CD4-positive, alpha-beta T cell (primary cell): ENCODE data around the gene NDUFAF2. TPM values are rescaled to one million over a fixed set of nuclear protein-coding genes. Genes with fewer than 3 reads are reported as not detected.

Source experiments
- ATAC-seq: fragments of 200-7000 bp; cut with Tn5 transposase; one replicate; pipeline ENCODE4 v1.10.0; 2022; ENCODE audit warnings: mild to moderate bottlenecking; ENCODE audit not compliant: poor library complexity
- CTCF ChIA-PET: fragments of 350-600 bp; sonication (Branson Sonifier 250); formaldehyde crosslinking; loops from one replicate; lab custom pipeline; 2021; ENCODE audit warnings: antibody characterized with exemption, inconsistent platforms; lab: Charles Lee
- POLR2A ChIA-PET: fragments of 350-600 bp; sonication (Branson Sonifier 250); formaldehyde crosslinking; loops from one replicate; lab custom pipeline; 2021; ENCODE audit warnings: antibody characterized with exemption, inconsistent platforms; lab: Charles Lee
- DNase-seq, 14 experiments: peaks; one replicate each; pipeline ENCODE4 v3.0.0-alpha.2; 2013 to 2020; ENCODE audit warnings: mixed read lengths in 2 of 14
- H3K27ac ChIP-seq, 2 donors: one replicate each; pipeline versions ENCODE4 v1.5.1 to v1.7.0; 2013; ENCODE audit warnings: low read length in 2 of 2, low read depth in 1 of 2, mild to moderate bottlenecking in 1 of 2
- H3K27me3 ChIP-seq, 2 experiments: 1 replicate in 1 of 2; 2 replicates in 1 of 2; pipeline versions ENCODE4 v1.6.1 to v1.7.0; 2013; ENCODE audit warnings: low read length in 2 of 2, control low read depth in 1 of 2, mild to moderate bottlenecking in 1 of 2, moderate library complexity in 1 of 2; ENCODE audit not compliant: insufficient read depth in 2 of 2, control insufficient read depth in 1 of 2
- H3K36me3 ChIP-seq: one replicate; pipeline ENCODE4 v1.6.1; 2013; ENCODE audit warnings: low read length, control low read depth; ENCODE audit not compliant: insufficient read depth
- H3K4me1 ChIP-seq: one replicate; pipeline ENCODE4 v1.6.1; 2013; ENCODE audit warnings: low read length, control low read depth; ENCODE audit not compliant: insufficient read depth
- H3K4me3 ChIP-seq: one replicate; pipeline ENCODE4 v1.5.1; 2013; ENCODE audit warnings: mild to moderate bottlenecking, low read length, moderate library complexity
- H3K9me3 ChIP-seq, 2 experiments: 1 replicate in 1 of 2; 2 replicates in 1 of 2; pipeline versions ENCODE4 v1.6.1 to v1.7.0; 2013; ENCODE audit warnings: low read length in 2 of 2, mild to moderate bottlenecking in 2 of 2, control low read depth in 1 of 2, moderate library complexity in 1 of 2; ENCODE audit not compliant: control insufficient read depth in 1 of 2, insufficient read depth in 1 of 2
- H3K27ac Mint-ChIP-seq: one replicate; pipeline ENCODE4 v1.8.0; 2020; ENCODE audit warnings: mixed read lengths
- H3K27me3 Mint-ChIP-seq: one replicate; pipeline ENCODE4 v1.8.0; 2021; ENCODE audit warnings: mixed read lengths
- H3K36me3 Mint-ChIP-seq: one replicate; pipeline ENCODE4 v1.8.0; 2021; ENCODE audit warnings: low read depth, mixed read lengths
- H3K4me1 Mint-ChIP-seq: one replicate; pipeline ENCODE4 v1.8.0; 2021; ENCODE audit warnings: low read depth, mixed read lengths
- H3K4me3 Mint-ChIP-seq: one replicate; pipeline ENCODE4 v1.8.0; 2020; ENCODE audit warnings: mild to moderate bottlenecking, mixed read lengths
- H3K9me3 Mint-ChIP-seq: one replicate; pipeline ENCODE4 v1.8.0; 2020; ENCODE audit warnings: mixed read lengths
- intact Hi-C, 2 experiments: fragments of 100-400 bp; cut with DNase I in 1 of 2; cut with micrococcal nuclease in 1 of 2; formaldehyde crosslinking; loops; one replicate each; pipeline versions ENCODE4 v1.15.1 to v1.9.0; 2023 to 2025; cut with DNase I, micrococcal nuclease
- total RNA-seq, 174 experiments: library from RNA in 2 of 174; stranded (reverse) in 2 of 174; gene quantifications; one replicate each; pipeline ENCODE4 v1.2.3 and lab custom pipeline; 2021 to 2026
- TF ChIP-seq, protein P1 (sequence below): fragments of 200-600 bp; IDR thresholded peaks from one replicate; pipeline ENCODE4 v1.8.0; 2022; ENCODE audit warnings: antibody characterized with exemption, mild to moderate bottlenecking

NDUFAF2 gene
- total RNA-seq, 2 experiments from 2014 or later: 8.1 to 8.8 TPM

GRCh38 chr5:61168951-61169350 is 223.9 kb downstream of the NDUFAF2 start:
- Mint-ChIP-seq H3K27ac (no peak overlapping the region), H3K27me3 (no peaks in the 10 kb centered on the region), H3K4me1 (no peaks in the 10 kb centered on the region), H3K4me3 (no peak overlapping the region), H3K36me3 (no peaks in the 10 kb centered on the region), H3K9me3 (no peaks in the 10 kb centered on the region)
- CTCF ChIA-PET: no interaction called here
- ATAC-seq: no peak
- intact Hi-C loops: loop anchor here in 1 of 2 experiments (5.0 to 10.0 kb wide), 2 partner anchors 464 to 488 kb away; partner anchors contain the start of gene DEPDC1B
- Histone ChIP-seq H3K9me3 (no peaks in the 10 kb centered on the region), H3K27me3 (no peaks in the 10 kb centered on the region), H3K27ac (no peak overlapping the region), H3K4me1 (no peaks in the 10 kb centered on the region), H3K36me3 (no peaks in the 10 kb centered on the region), H3K4me3 (no peak overlapping the region)
- TF ChIP-seq, protein P1, sequence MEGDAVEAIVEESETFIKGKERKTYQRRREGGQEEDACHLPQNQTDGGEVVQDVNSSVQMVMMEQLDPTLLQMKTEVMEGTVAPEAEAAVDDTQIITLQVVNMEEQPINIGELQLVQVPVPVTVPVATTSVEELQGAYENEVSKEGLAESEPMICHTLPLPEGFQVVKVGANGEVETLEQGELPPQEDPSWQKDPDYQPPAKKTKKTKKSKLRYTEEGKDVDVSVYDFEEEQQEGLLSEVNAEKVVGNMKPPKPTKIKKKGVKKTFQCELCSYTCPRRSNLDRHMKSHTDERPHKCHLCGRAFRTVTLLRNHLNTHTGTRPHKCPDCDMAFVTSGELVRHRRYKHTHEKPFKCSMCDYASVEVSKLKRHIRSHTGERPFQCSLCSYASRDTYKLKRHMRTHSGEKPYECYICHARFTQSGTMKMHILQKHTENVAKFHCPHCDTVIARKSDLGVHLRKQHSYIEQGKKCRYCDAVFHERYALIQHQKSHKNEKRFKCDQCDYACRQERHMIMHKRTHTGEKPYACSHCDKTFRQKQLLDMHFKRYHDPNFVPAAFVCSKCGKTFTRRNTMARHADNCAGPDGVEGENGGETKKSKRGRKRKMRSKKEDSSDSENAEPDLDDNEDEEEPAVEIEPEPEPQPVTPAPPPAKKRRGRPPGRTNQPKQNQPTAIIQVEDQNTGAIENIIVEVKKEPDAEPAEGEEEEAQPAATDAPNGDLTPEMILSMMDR: no peak
- POLR2A ChIA-PET: no interaction called here
- DNase-seq: no peak

GRCh38 chr5:61171479-61171878 is 226.5 kb downstream of the NDUFAF2 start:
- H3K4me1 Mint-ChIP-seq: no peaks in the 10 kb centered on the region
- H3K4me3 Mint-ChIP-seq: no peak overlapping the region
- Histone ChIP-seq H3K27ac (no peak overlapping the region), H3K27me3 (no peaks in the 10 kb centered on the region), H3K9me3 (no peaks in the 10 kb centered on the region), H3K36me3 (no peaks in the 10 kb centered on the region), H3K4me3 (no peak overlapping the region), H3K4me1 (no peaks in the 10 kb centered on the region)
- ATAC-seq (no peak), DNase-seq (no peak)
- no peaks in the 10 kb centered on the region for H3K9me3 Mint-ChIP-seq
- no peaks in the 10 kb centered on the region for H3K36me3 Mint-ChIP-seq
- TF ChIP-seq, protein P1: no peak
- intact Hi-C loops: no loop called here
- H3K27ac Mint-ChIP-seq: no peak overlapping the region
- ChIA-PET POLR2A (no interaction called here), CTCF (no interaction called here)
- no peaks in the 10 kb centered on the region for H3K27me3 Mint-ChIP-seq

DNA sequence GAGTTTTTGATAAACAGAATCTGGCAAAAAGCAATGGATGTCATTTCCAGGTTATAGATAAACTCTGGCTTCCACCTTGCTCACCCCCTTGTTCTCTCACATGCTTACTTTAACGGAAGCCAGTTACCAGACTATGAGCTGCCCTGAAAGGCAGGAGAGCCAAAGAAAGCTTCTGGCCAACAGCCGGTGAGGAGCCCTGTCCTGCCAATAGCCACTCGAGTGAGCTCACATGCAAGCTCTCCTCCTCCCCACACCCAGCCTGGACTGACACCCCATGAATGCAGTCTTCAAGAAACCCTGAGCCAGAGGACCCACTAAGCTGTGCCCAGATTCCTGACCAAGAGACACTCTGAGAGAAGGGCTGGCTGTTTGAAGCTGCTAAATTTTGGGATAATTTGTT is 231.6 kb downstream of the NDUFAF2 start:
- ChIA-PET CTCF (no interaction called here), POLR2A (no interaction called here)
- H3K27me3 ChIP-seq: no peaks in the 10 kb centered on the region
- ATAC-seq (no peak), DNase-seq (no peak)
- TF ChIP-seq, protein P1: no peak
- intact Hi-C loops: no loop called here
- no peak overlapping the region for H3K4me3 Mint-ChIP-seq
- H3K4me1 Mint-ChIP-seq: no peaks in the 10 kb centered on the region
- H3K4me3 ChIP-seq: no peak overlapping the region
- H3K9me3 ChIP-seq: no peaks in the 10 kb centered on the region
- H3K27me3 Mint-ChIP-seq: no peaks in the 10 kb centered on the region
- no peaks in the 10 kb centered on the region for H3K9me3 Mint-ChIP-seq
- H3K27ac ChIP-seq: no peak overlapping the region
- no peaks in the 10 kb centered on the region for H3K4me1 ChIP-seq
- H3K27ac Mint-ChIP-seq: no peak overlapping the region
- no peaks in the 10 kb centered on the region for H3K36me3 ChIP-seq
- no peaks in the 10 kb centered on the region for H3K36me3 Mint-ChIP-seq
